ENCODE results near the gene THSD1.

DNA sequence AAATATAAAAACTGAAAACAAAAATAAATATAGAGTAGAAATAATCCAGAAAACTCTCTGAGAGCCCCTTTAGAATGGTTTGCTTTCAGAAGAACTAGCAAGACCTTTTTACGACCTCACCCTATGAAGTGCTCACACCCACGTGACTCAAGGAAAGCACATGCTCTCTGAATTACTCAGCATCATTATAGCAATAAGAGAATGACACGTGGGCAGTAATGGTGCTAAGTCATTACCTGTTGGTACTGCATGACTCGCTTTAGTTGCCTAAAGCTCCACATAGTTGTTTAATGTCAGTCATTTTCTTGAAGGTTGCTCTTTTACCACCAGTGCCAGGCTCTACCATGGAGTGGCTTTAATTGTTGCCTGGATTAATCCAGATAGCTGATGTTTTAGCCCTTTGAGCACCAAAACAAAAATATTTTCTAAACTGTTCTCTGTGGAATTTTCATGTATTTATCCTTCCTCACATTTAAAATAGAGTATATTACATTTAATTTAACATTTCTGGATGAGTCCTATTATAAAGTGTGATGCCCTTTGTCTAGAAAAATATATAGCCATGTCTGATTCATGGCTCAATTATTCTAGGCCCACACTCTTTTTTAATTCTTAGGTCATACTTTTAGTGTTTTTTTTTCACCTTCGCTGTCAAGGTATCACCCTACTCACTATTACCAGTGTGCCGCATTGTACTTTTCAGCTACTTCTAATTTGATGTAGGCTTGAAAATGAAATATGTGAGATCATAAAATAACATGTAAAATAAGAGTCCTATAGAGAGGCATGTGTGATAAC lies 56.8 kb downstream of the THSD1 start:
- TF ChIP-seq EZH2 (IDR thresholded peaks at IDR 0.05) (no peak), POLR2AphosphoS5 (IDR thresholded peaks at IDR 0.05; ENCODE audit: borderline replicate concordance, low read depth, low read length) (no peak)
